GM12878 (cell line): Measurements from ENCODE around the gene PAPPA. TPM values are rescaled to one million over a fixed set of nuclear protein-coding genes. Genes with fewer than 3 reads are reported as not detected.

Source experiments
- ATAC-seq: fragments of 200-7000 bp; cut with Tn5 transposase; 3 replicates; pipeline ENCODE4 v1.9.1; 2020; ENCODE audit warnings: mild to moderate bottlenecking, moderate library complexity
- BruUV-seq: library from RNA; stranded (reverse); fragments of 400-500 nt; replicated peaks from 2 replicates; lab custom pipeline; 2021; lab: Mats Ljungman, UMichigan
- CTCF ChIA-PET: fragments of 300-600 bp; sonication (Branson Sonifier 250); formaldehyde crosslinking; extraction: SDS; loops from one replicate; lab custom pipeline; 2021; ENCODE audit warnings: inconsistent platforms; lab: Yijun Ruan, JAX
- POLR2A ChIA-PET: fragments of 350-600 bp; formaldehyde crosslinking; extraction: SDS; loops from one replicate; lab custom pipeline; 2021; ENCODE audit warnings: inconsistent platforms; lab: Charles Lee
- RAD21 ChIA-PET: fragments of 300-600 bp; sonication (Branson Sonifier 250); formaldehyde crosslinking; loops from one replicate; lab custom pipeline; 2023; ENCODE audit warnings: antibody characterized with exemption; ENCODE audit not compliant: unreplicated experiment; lab: Charles Lee
- SMC1A ChIA-PET: fragments of 300-600 bp; sonication (Branson Sonifier 250); formaldehyde crosslinking; loops from one replicate; lab custom pipeline; 2023; ENCODE audit not compliant: unreplicated experiment, uncharacterized antibody; lab: Charles Lee
- DNase-seq: peaks from one replicate; pipeline ENCODE4 v3.0.0-alpha.2; 2011; ENCODE audit warnings: low read depth, low spot score
- FAIRE-seq: peaks from 3 replicates; lab custom pipeline; 2011; peaks lifted over from hg19 to GRCh38; lab: Jason Lieb, UNC
- H2AFZ ChIP-seq: 2 replicates; pipeline ENCODE4 v1.6.0; 2011; ENCODE audit warnings: low read depth, low read length, control low read depth; ENCODE audit not compliant: control insufficient read depth
- H3K27ac ChIP-seq: 2 replicates; pipeline ENCODE4 v1.5.1; 2011; ENCODE audit warnings: control low read depth; ENCODE audit not compliant: control insufficient read depth, insufficient read depth
- H3K27me3 ChIP-seq, 2 experiments: replicated peaks in 1 of 2; 2 replicates each; pipeline versions ENCODE4 v1.6.0 to v1.6.1; 2011; ENCODE audit warnings: low read length in 1 of 2; ENCODE audit not compliant: control insufficient read depth in 2 of 2, insufficient read depth in 2 of 2
- H3K36me3 ChIP-seq, 2 experiments: 2 replicates each; pipeline ENCODE4 v1.5.1; 2011; ENCODE audit warnings: low read length in 1 of 2; ENCODE audit not compliant: control insufficient read depth in 2 of 2, insufficient read depth in 2 of 2
- H3K4me1 ChIP-seq: 2 replicates; pipeline ENCODE4 v1.6.1; 2011; ENCODE audit warnings: mild to moderate bottlenecking, low read length, moderate library complexity, mixed read lengths; ENCODE audit not compliant: control insufficient read depth, insufficient read depth
- H3K4me2 ChIP-seq: 2 replicates; pipeline ENCODE4 v1.6.0; 2011; ENCODE audit warnings: control low read depth; ENCODE audit not compliant: control insufficient read depth, insufficient read depth
- H3K4me3 ChIP-seq: fragments of 200-600 bp; sonication (generic); 2 replicates; pipeline ENCODE4 v1.5.1; 2016
- H3K79me2 ChIP-seq: 2 replicates; pipeline ENCODE4 v1.6.0; 2011; ENCODE audit warnings: low read length; ENCODE audit not compliant: control insufficient read depth, insufficient read depth
- H3K9ac ChIP-seq: 2 replicates; pipeline ENCODE4 v1.8.0; 2011; ENCODE audit warnings: low read length, control low read depth, mixed read lengths; ENCODE audit not compliant: control insufficient read depth, insufficient read depth
- H3K9me3 ChIP-seq: replicated peaks from 3 replicates; pipeline ENCODE4 v1.5.1; 2011; ENCODE audit warnings: mild to moderate bottlenecking, low read length; ENCODE audit not compliant: control insufficient read depth, insufficient read depth
- H4K20me1 ChIP-seq: 2 replicates; pipeline ENCODE4 v1.6.0; 2011; ENCODE audit not compliant: control insufficient read depth, insufficient read depth
- EP300 ChIP-seq, 2 experiments: fragments of 150-350 bp in 1 of 2; IDR thresholded peaks; 2 replicates each; pipeline ENCODE4 v1.6.1; 2011 to 2012; ENCODE audit warnings: low read depth in 2 of 2, low read length in 2 of 2, borderline replicate concordance in 1 of 2, improper control_type of control experiment in 1 of 2, inconsistent platforms in 1 of 2; ENCODE audit not compliant: control insufficient read depth in 1 of 2
- ETV6 ChIP-seq, 2 experiments: fragments of 450-650 bp in 1 of 2; IDR thresholded peaks in 1 of 2; conservative IDR thresholded peaks in 1 of 2; 2 replicates each; pipeline ENCODE4 v1.6.1; 2014; ENCODE audit warnings: antibody characterized with exemption in 1 of 2, borderline replicate concordance in 1 of 2, low read depth in 1 of 2, mild to moderate bottlenecking in 1 of 2, moderate library complexity in 1 of 2
- IKZF1 ChIP-seq: fragments of 450-650 bp; conservative IDR thresholded peaks from 2 replicates; pipeline ENCODE4 v1.6.1; 2017; ENCODE audit warnings: antibody characterized with exemption, mild to moderate bottlenecking
- IKZF2 ChIP-seq, 2 experiments: fragments of 450-650 bp; IDR thresholded peaks; 2 replicates each; pipeline ENCODE4 v1.6.1; 2017; ENCODE audit warnings: mild to moderate bottlenecking in 2 of 2, moderate library complexity in 2 of 2
- MEF2B ChIP-seq: fragments of 450-650 bp; IDR thresholded peaks from 2 replicates; pipeline ENCODE4 v1.6.1; 2018; ENCODE audit warnings: mild to moderate bottlenecking, moderate library complexity; ENCODE audit not compliant: partially characterized antibody, poor library complexity, severe bottlenecking
- MYC ChIP-seq: IDR thresholded peaks from 2 replicates; pipeline ENCODE4 v1.6.1; 2011; ENCODE audit warnings: mild to moderate bottlenecking, low read length, moderate library complexity, inconsistent platforms; ENCODE audit not compliant: insufficient read depth, insufficient replicate concordance, insufficient read length, severe bottlenecking
- NFYA ChIP-seq: IDR thresholded peaks from 2 replicates; pipeline ENCODE4 v1.6.1; 2011; ENCODE audit warnings: low read depth, mild to moderate bottlenecking, low read length, improper control_type of control experiment, borderline replicate concordance
- NR2C2 ChIP-seq: IDR thresholded peaks from 2 replicates; pipeline ENCODE4 v1.6.1; 2011; ENCODE audit warnings: borderline replicate concordance, low read depth; ENCODE audit not compliant: control insufficient read depth, insufficient read length
- RAD51 ChIP-seq: fragments of 450-650 bp; IDR thresholded peaks from 2 replicates; pipeline ENCODE4 v1.6.1; 2016; ENCODE audit warnings: moderate library complexity, mild to moderate bottlenecking, inconsistent platforms
- RUNX3 ChIP-seq: IDR thresholded peaks from 2 replicates; pipeline ENCODE4 v1.6.1; 2012; ENCODE audit warnings: low read length, inconsistent platforms
- WGBS: methylation state at CpG from one replicate; pipeline ENCODE4 v1.1.6; 2016; ENCODE audit warnings: low lambda C conversion rate; ENCODE audit not compliant: insufficient replicate concordance, insufficient coverage; ENCODE audit errors: missing lambda C conversion rate; 5-methylcytosine and 5-hydroxymethylcytosine counted together
- in situ Hi-C: fragments of 300-500 bp; cut with MboI; formaldehyde crosslinking; loops from 9 replicates; pipeline ENCODE4 v1.14.3; 2018; ENCODE audit warnings: mixed read lengths
- intact Hi-C: fragments of 100-400 bp; cut with micrococcal nuclease; formaldehyde crosslinking; loops from one replicate; pipeline ENCODE4 v1.14.2; 2022; ENCODE audit not compliant: unreplicated experiment
- polyA plus RNA-seq, 11 experiments: library from polyadenylated mRNA; depleted of rRNA in 4 of 11; unstranded in 6 of 11; stranded (reverse) in 5 of 11; fragments of >200 nt; fragmentation: Nextera tagmentation in 4 of 11; fragmentation: Illumina TruSeq in 1 of 11; extraction: Ambion mirVana in 4 of 11; extraction: Trizol in 1 of 11; gene quantifications; 1 replicate in 1 of 11; 2 replicates in 10 of 11; pipeline versions ENCODE4 v1.2.1 to v1.2.3, GENCODE V29; 2011 to 2016; ENCODE audit warnings: inconsistent platforms in 2 of 11, missing spikeins in 2 of 11, low read depth in 1 of 11
- total RNA-seq, 4 experiments: library from RNA; depleted of rRNA in 3 of 4; stranded (reverse); fragments of >200 nt in 3 of 4; fragmentation: Illumina TruSeq in 1 of 4; extraction: Trizol in 1 of 4; gene quantifications; 2 replicates each; pipeline versions ENCODE4 v1.2.1 to v1.2.3, GENCODE V29; 2013 to 2021
- TF ChIP-seq, protein P1 (sequence below): fragments of 450-650 bp; IDR thresholded peaks from 2 replicates; pipeline ENCODE4 v1.6.1; 2016; ENCODE audit warnings: mild to moderate bottlenecking, moderate library complexity, borderline replicate concordance

The PAPPA gene
- total and polyA plus RNA-seq, 10 of the 15 experiments (the other 5 are each of a cell fraction or from before 2014, with no cell fraction given), result under 0.01 to 0.19 (median 0.02) TPM; not detected in 4

DNA sequence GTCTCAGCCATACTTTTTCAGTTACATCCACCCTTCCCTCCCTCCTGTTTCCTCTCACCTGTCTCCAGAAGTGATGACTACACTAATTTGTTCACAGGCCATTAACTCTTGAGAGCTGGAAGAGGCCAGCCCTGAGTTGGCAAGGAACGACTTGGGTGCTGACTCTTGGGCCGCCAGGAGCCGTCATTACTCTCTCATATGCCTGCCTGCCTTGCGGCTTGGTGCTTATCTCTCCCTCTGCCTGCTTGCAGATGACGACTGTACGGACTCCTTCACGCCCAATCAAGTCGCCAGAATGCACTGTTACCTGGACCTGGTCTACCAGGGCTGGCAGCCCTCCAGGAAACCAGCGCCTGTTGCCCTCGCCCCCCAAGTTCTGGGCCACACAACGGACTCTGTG lies 66.1 kb downstream of the PAPPA start (continued):
- no peak for TF ChIP-seq EP300 (IDR thresholded peaks at IDR 0.05; ENCODE audit: borderline replicate concordance in 1 of 2, control insufficient read depth in 1 of 2, low read depth in 2 of 2, low read length in 2 of 2)
- TF ChIP-seq NR2C2, result no peak
- TF ChIP-seq MEF2B, result no peak

DNA sequence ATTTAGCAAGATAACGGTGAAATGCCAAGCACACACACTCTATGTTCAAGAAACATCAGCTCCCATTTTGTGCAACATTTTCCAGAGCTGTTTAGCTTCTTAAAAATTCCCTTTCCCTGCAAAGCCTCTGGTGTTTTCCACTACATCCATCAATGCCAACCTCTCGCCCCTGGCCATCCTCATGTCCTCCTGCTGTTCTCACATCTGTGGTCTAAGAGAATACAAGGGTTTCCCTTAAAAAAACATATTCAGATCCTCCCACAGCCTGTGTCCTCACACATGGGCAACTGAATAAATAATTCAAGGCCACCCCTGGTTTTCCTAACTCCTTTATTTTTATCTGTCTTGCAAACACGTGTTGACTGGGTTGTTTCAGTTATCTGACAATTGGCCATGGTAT lies 70.3 kb downstream of the PAPPA start:
- H3K4me1 ChIP-seq, result no peaks in the 10 kb centered on the region
- no peak overlapping the region for H3K9ac ChIP-seq
- no peaks in the 10 kb centered on the region for H3K79me2 ChIP-seq
- no peak overlapping the region for H3K27ac ChIP-seq
- RAD21 ChIA-PET, result no interaction called here
- DNase-seq (no peak), ATAC-seq (no peak), FAIRE-seq (no peak)
- H3K4me3 ChIP-seq, result no peak overlapping the region
- no peaks in the 10 kb centered on the region for H3K36me3 ChIP-seq
- CTCF ChIA-PET, result no interaction called here
- no peaks in the 10 kb centered on the region for H3K9me3 ChIP-seq
- TF ChIP-seq RAD51 (no peak), NFYA (no peak), MYC (no peak), RUNX3 (no peak), ETV6 (conservative IDR thresholded peaks at IDR 0.05 in 1 of 2, IDR thresholded peaks at IDR 0.05 in 1 of 2; ENCODE audit: borderline replicate concordance in 1 of 2, low read depth in 1 of 2) (no peak), IKZF1 (no peak), IKZF2 (IDR thresholded peaks at IDR 0.05) (no peak)
- TF ChIP-seq, protein P1, sequence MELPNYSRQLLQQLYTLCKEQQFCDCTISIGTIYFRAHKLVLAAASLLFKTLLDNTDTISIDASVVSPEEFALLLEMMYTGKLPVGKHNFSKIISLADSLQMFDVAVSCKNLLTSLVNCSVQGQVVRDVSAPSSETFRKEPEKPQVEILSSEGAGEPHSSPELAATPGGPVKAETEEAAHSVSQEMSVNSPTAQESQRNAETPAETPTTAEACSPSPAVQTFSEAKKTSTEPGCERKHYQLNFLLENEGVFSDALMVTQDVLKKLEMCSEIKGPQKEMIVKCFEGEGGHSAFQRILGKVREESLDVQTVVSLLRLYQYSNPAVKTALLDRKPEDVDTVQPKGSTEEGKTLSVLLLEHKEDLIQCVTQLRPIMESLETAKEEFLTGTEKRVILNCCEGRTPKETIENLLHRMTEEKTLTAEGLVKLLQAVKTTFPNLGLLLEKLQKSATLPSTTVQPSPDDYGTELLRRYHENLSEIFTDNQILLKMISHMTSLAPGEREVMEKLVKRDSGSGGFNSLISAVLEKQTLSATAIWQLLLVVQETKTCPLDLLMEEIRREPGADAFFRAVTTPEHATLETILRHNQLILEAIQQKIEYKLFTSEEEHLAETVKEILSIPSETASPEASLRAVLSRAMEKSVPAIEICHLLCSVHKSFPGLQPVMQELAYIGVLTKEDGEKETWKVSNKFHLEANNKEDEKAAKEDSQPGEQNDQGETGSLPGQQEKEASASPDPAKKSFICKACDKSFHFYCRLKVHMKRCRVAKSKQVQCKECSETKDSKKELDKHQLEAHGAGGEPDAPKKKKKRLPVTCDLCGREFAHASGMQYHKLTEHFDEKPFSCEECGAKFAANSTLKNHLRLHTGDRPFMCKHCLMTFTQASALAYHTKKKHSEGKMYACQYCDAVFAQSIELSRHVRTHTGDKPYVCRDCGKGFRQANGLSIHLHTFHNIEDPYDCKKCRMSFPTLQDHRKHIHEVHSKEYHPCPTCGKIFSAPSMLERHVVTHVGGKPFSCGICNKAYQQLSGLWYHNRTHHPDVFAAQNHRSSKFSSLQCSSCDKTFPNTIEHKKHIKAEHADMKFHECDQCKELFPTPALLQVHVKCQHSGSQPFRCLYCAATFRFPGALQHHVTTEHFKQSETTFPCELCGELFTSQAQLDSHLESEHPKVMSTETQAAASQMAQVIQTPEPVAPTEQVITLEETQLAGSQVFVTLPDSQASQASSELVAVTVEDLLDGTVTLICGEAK, result no peak
- H4K20me1 ChIP-seq, result no peaks in the 10 kb centered on the region
- H2AFZ ChIP-seq, result no peak overlapping the region
- no TSS peak for BruUV-seq
- POLR2A ChIA-PET, result no interaction called here
- 2% methylated on average over 3 of the region's 3 CpGs for WGBS
- no peaks in the 10 kb centered on the region; a peak in 1 of 4 replicates for H3K27me3 ChIP-seq
- in situ Hi-C loops (no loop called here), intact Hi-C loops (no loop called here)
- no peak overlapping the region for H3K4me2 ChIP-seq
- SMC1A ChIA-PET, result no interaction called here
